IMR-90 (cell line): ENCODE results near the gene MAML3. TPM values are rescaled to one million over a fixed set of nuclear protein-coding genes. Genes with fewer than 3 reads are reported as not detected.

Experiments used
- ATAC-seq: fragments of 200-7000 bp; cut with Tn5 transposase; 2 replicates; pipeline ENCODE4 v1.9.1; 2020; ENCODE audit warnings: low read depth, mild to moderate bottlenecking, moderate library complexity
- BruUV-seq: library from RNA; stranded (reverse); fragments of 400-500 nt; replicated peaks from 2 replicates; lab custom pipeline; 2021; lab: Mats Ljungman, UMichigan
- CTCF ChIA-PET: fragments of 300-600 bp; formaldehyde crosslinking; extraction: SDS; loops from one replicate; lab custom pipeline; 2021; ENCODE audit warnings: antibody characterized with exemption; lab: Yijun Ruan, JAX
- POLR2A ChIA-PET: fragments of 300-600 bp; sonication (Branson Sonifier 250); formaldehyde crosslinking; loops from one replicate; lab custom pipeline; 2022; ENCODE audit warnings: antibody characterized with exemption; ENCODE audit not compliant: unreplicated experiment; lab: Charles Lee
- DNase-seq: peaks from one replicate; pipeline ENCODE4 v3.0.0; 2013
- H2AFZ ChIP-seq: replicated peaks from 2 replicates; pipeline ENCODE3; 2013; ENCODE audit warnings: low read length, mild to moderate bottlenecking; ENCODE audit not compliant: poor library complexity
- H2AK5ac ChIP-seq: 2 replicates; pipeline ENCODE4 v1.6.1; 2013; ENCODE audit warnings: low read depth, low read length, inconsistent platforms
- H2AK9ac ChIP-seq: replicated peaks from 2 replicates; pipeline ENCODE3; 2013; ENCODE audit warnings: mild to moderate bottlenecking, low read depth, low read length, moderate library complexity; ENCODE audit not compliant: poor library complexity
- H2BK120ac ChIP-seq: 2 replicates; pipeline ENCODE4 v1.6.1; 2013; ENCODE audit warnings: low read depth, low read length, inconsistent platforms
- H2BK15ac ChIP-seq: 3 replicates; pipeline ENCODE4 v1.6.1; 2013; ENCODE audit warnings: low read depth, low read length, inconsistent platforms
- H2BK20ac ChIP-seq: 2 replicates; pipeline ENCODE4 v1.6.1; 2013; ENCODE audit warnings: low read depth, mild to moderate bottlenecking, inconsistent platforms, low read length, moderate library complexity
- H2BK5ac ChIP-seq: 2 replicates; pipeline ENCODE4 v1.6.1; 2013; ENCODE audit warnings: mild to moderate bottlenecking, low read depth, low read length, inconsistent platforms; ENCODE audit not compliant: poor library complexity, severe bottlenecking
- H3K14ac ChIP-seq: replicated peaks from 2 replicates; pipeline ENCODE4 v1.6.1; 2013; ENCODE audit warnings: low read depth, low read length, inconsistent platforms
- H3K18ac ChIP-seq: 2 replicates; pipeline ENCODE4 v1.6.1; 2013; ENCODE audit warnings: low read depth, low read length, control low read depth
- H3K23ac ChIP-seq: 2 replicates; pipeline ENCODE4 v1.6.1; 2013; ENCODE audit warnings: low read depth, low read length, inconsistent platforms
- H3K27ac ChIP-seq: 2 replicates; pipeline ENCODE4 v1.5.1; 2013; ENCODE audit warnings: mild to moderate bottlenecking, control low read depth, low read length; ENCODE audit not compliant: insufficient read depth
- H3K27me3 ChIP-seq: 2 replicates; pipeline ENCODE4 v1.6.1; 2013; ENCODE audit warnings: low read length; ENCODE audit not compliant: control insufficient read depth, insufficient read depth
- H3K36me3 ChIP-seq: 2 replicates; pipeline ENCODE4 v1.6.1; 2013; ENCODE audit warnings: low read length, mixed read lengths; ENCODE audit not compliant: control insufficient read depth, insufficient read depth
- H3K4ac ChIP-seq: 2 replicates; pipeline ENCODE4 v1.6.1; 2013; ENCODE audit warnings: low read depth, low read length, inconsistent platforms
- H3K4me1 ChIP-seq: 2 replicates; pipeline ENCODE4 v1.6.1; 2013; ENCODE audit warnings: low read length, mixed read lengths; ENCODE audit not compliant: control insufficient read depth, insufficient read depth
- H3K4me2 ChIP-seq: 2 replicates; pipeline ENCODE4 v1.6.1; 2013; ENCODE audit warnings: low read depth, mild to moderate bottlenecking, control low read depth, low read length, moderate library complexity
- H3K4me3 ChIP-seq: 2 replicates; pipeline ENCODE4 v1.5.1; 2013; ENCODE audit warnings: low read depth, mild to moderate bottlenecking, control low read depth, low read length, moderate library complexity; ENCODE audit not compliant: insufficient read depth
- H3K56ac ChIP-seq: 2 replicates; pipeline ENCODE4 v1.6.1; 2013; ENCODE audit warnings: low read length, inconsistent platforms; ENCODE audit not compliant: insufficient read depth; ENCODE audit errors: extremely low read depth
- H3K79me1 ChIP-seq, 2 experiments: 2 replicates each; pipeline ENCODE4 v1.6.1; 2013; ENCODE audit warnings: low read length in 2 of 2, inconsistent platforms in 1 of 2, low read depth in 1 of 2
- H3K9ac ChIP-seq: 2 replicates; pipeline ENCODE4 v1.6.1; 2013; ENCODE audit warnings: low read depth, low read length, control low read depth
- H3K9me1 ChIP-seq: 2 replicates; pipeline ENCODE4 v1.6.1; 2013; ENCODE audit warnings: low read length, inconsistent platforms; ENCODE audit not compliant: insufficient read depth
- H3K9me3 ChIP-seq: 2 replicates; pipeline ENCODE4 v1.6.1; 2013; ENCODE audit warnings: low read length; ENCODE audit not compliant: control insufficient read depth, insufficient read depth
- H4K20me1 ChIP-seq: 2 replicates; pipeline ENCODE4 v1.6.1; 2013; ENCODE audit warnings: low read length, inconsistent platforms; ENCODE audit not compliant: insufficient read depth
- H4K5ac ChIP-seq: 2 replicates; pipeline ENCODE4 v1.6.1; 2013; ENCODE audit warnings: mild to moderate bottlenecking, low read depth, low read length, control low read depth
- H4K8ac ChIP-seq, 2 experiments: 2 replicates each; pipeline ENCODE4 v1.6.1; 2013; ENCODE audit warnings: low read depth in 2 of 2, low read length in 2 of 2, control low read depth in 1 of 2, inconsistent platforms in 1 of 2
- H4K91ac ChIP-seq: 2 replicates; pipeline ENCODE4 v1.6.1; 2013; ENCODE audit warnings: low read depth, low read length, inconsistent platforms; ENCODE audit not compliant: insufficient read depth
- WGBS, 2 experiments: methylation state at CpG; one replicate each; pipeline versions ENCODE4 v1.1.5 to v1.1.7; 2013; ENCODE audit warnings: missing lambda C conversion rate in 2 of 2; ENCODE audit not compliant: insufficient read length in 1 of 2; ENCODE audit errors: extremely low coverage in 2 of 2; 5-methylcytosine and 5-hydroxymethylcytosine counted together
- dilution Hi-C: fragments of 300-500 bp; cut with HindIII; formaldehyde crosslinking; loops from one replicate; pipeline ENCODE4 v1.14.3; 2018; ENCODE audit warnings: low sequenced_read_pairs; ENCODE audit not compliant: unreplicated experiment
- in situ Hi-C: fragments of 300-500 bp; cut with MboI; formaldehyde crosslinking; loops from 3 replicates; pipeline ENCODE4 v1.14.3; 2019; ENCODE audit warnings: low sequenced_read_pairs, inconsistent platforms, mixed read lengths
- intact Hi-C: fragments of 100-400 bp; cut with micrococcal nuclease; formaldehyde crosslinking; loops from 2 replicates; pipeline ENCODE4 v1.10.0; 2022
- polyA plus RNA-seq, 3 experiments: library from polyadenylated mRNA; depleted of rRNA; stranded (reverse); fragments of >200 nt; gene quantifications; 2 replicates each; pipeline ENCODE4 v1.2.3, GENCODE V29; 2012; ENCODE audit warnings: low replicate concordance in 1 of 3
- total RNA-seq: library from RNA; depleted of rRNA; stranded (reverse); fragments of >200 nt; gene quantifications from 2 replicates; pipeline ENCODE4 v1.2.3, GENCODE V29; 2012
- TF ChIP-seq, protein P1 (sequence below): fragments of 150-350 bp; IDR thresholded peaks from 2 replicates; pipeline ENCODE4 v1.6.1; 2017; ENCODE audit warnings: mild to moderate bottlenecking, antibody characterized with exemption, low read length, low read depth

MAML3 gene
- total and polyA plus RNA-seq, 2 of the 4 experiments (the other 2 are of a cell fraction) = 0.90 to 1.7 TPM

DNA sequence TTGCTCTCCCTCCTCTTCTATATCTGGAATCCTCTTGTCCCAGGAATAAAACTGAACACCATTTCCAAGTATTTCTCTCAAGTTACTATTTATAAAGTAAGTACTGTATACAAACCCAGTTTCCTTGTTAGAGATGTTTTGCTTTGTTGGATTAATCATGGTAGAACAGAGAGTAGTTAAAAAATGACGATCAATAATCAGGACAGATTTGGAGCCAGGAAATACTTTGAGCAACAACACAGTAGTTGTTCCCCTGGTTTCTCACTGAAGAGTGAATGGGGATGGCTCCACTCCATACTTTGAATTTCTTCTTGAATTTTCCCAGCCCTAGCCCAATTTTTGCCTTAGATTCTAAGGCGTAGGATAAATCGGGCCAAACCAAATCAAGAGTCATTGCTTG lies 467.0 kb downstream of the MAML3 start:
- no peak for ATAC-seq
- POLR2A ChIA-PET = no interaction called here
- in situ Hi-C loops = no loop called here

More for the DNA sequence above, 467.0 kb downstream of the MAML3 start:
- CTCF ChIA-PET = no interaction called here
- H4K5ac ChIP-seq = no peak overlapping the region
- H3K9me3 ChIP-seq = no peaks in the 10 kb centered on the region
- no peak overlapping the region for H3K18ac ChIP-seq
- BruUV-seq = no TSS peak
- dilution Hi-C loops = no loop called here
- H2BK15ac ChIP-seq = no peak overlapping the region
- no peak overlapping the region for H2AK9ac ChIP-seq
- no peak overlapping the region for H2BK5ac ChIP-seq
- no peak overlapping the region for H3K4me3 ChIP-seq
- no peak for DNase-seq
- H3K27ac ChIP-seq = no peak overlapping the region
- H4K20me1 ChIP-seq = no peaks in the 10 kb centered on the region
- intact Hi-C loops = no loop called here
- no peak overlapping the region for H2AFZ ChIP-seq
- H3K23ac ChIP-seq = no peak overlapping the region
- H3K14ac ChIP-seq = no peak overlapping the region
- peaks cover 8% of the 10 kb centered on the region; the same call in 1 of the 2 replicates for H3K9me1 ChIP-seq
- H3K4me2 ChIP-seq = no peak overlapping the region
- no peak overlapping the region for H2BK120ac ChIP-seq
- H3K4me1 ChIP-seq = peaks cover 11% of the 10 kb centered on the region
- H3K36me3 ChIP-seq = peaks cover 2% of the 10 kb centered on the region; the same call in 1 of the 2 replicates
- no CpG with 5 or more reads among the region's 3 CpGs for WGBS, 2 experiments
- H3K27me3 ChIP-seq = no peaks in the 10 kb centered on the region
- no peak overlapping the region for H2AK5ac ChIP-seq
- H3K9ac ChIP-seq = no peak overlapping the region
- H3K56ac ChIP-seq = no peak overlapping the region
- TF ChIP-seq, protein P1, sequence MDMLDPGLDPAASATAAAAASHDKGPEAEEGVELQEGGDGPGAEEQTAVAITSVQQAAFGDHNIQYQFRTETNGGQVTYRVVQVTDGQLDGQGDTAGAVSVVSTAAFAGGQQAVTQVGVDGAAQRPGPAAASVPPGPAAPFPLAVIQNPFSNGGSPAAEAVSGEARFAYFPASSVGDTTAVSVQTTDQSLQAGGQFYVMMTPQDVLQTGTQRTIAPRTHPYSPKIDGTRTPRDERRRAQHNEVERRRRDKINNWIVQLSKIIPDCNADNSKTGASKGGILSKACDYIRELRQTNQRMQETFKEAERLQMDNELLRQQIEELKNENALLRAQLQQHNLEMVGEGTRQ = no peak
- no peak overlapping the region for H3K4ac ChIP-seq
- no peak overlapping the region for H2BK20ac ChIP-seq
- H3K79me1 ChIP-seq = no peaks in the 10 kb centered on the region
- no peak overlapping the region for H4K91ac ChIP-seq
- no peak overlapping the region for H4K8ac ChIP-seq
